Spinal cord (tissue), 10 donors: ENCODE data around the gene AAR2. TPM values are rescaled to one million over a fixed set of nuclear protein-coding genes. Genes with fewer than 3 reads are reported as not detected.

Source experiments
- DNase-seq, 6 donors: peaks; one replicate each; pipeline versions ENCODE4 v3.0.0 to v3.0.0-alpha.2; 2013 to 2015; ENCODE audit warnings: low spot score in 6 of 6, low read depth in 4 of 6
- H3K27ac ChIP-seq: one replicate; pipeline ENCODE4 v1.5.1; 2013; ENCODE audit warnings: low read depth, low read length, control low read depth
- H3K27me3 ChIP-seq: one replicate; pipeline ENCODE4 v1.6.1; 2013; ENCODE audit warnings: low read length; ENCODE audit not compliant: control insufficient read depth, insufficient read depth
- H3K36me3 ChIP-seq: one replicate; pipeline ENCODE4 v1.6.1; 2013; ENCODE audit warnings: low read length; ENCODE audit not compliant: control insufficient read depth, insufficient read depth
- H3K4me1 ChIP-seq: one replicate; pipeline ENCODE4 v1.6.1; 2013; ENCODE audit warnings: low read length; ENCODE audit not compliant: control insufficient read depth, insufficient read depth
- H3K4me3 ChIP-seq: one replicate; pipeline ENCODE4 v1.5.1; 2013; ENCODE audit warnings: low read depth, low read length, control low read depth
- H3K9me3 ChIP-seq: one replicate; pipeline ENCODE4 v1.6.1; 2013; ENCODE audit warnings: low read length; ENCODE audit not compliant: control insufficient read depth, insufficient read depth
- WGBS: methylation state at CpG from one replicate; pipeline ENCODE4 v1.1.5; 2013; ENCODE audit warnings: missing lambda C conversion rate; ENCODE audit not compliant: insufficient coverage; 5-methylcytosine and 5-hydroxymethylcytosine counted together
- polyA plus RNA-seq, 2 donors: library from polyadenylated mRNA; unstranded; fragments of 120-200 nt; gene quantifications; one replicate each; pipeline ENCODE4 v1.2.1, GENCODE V29; 2013; ENCODE audit not compliant: insufficient read length in 2 of 2
- total RNA-seq, 2 donors: library from RNA; depleted of rRNA in 1 of 2; stranded (reverse); fragments of 120-200 nt in 1 of 2; fragments of >200 nt in 1 of 2; gene quantifications; one replicate each; pipeline versions ENCODE4 v1.2.3 to v1.2.4, GENCODE V29; 2013 to 2014
- donor health status: healthy.

The AAR2 gene
- total and polyA plus RNA-seq, 4 donors = 27.4 to 38.0 (median 31.4) TPM

DNA sequence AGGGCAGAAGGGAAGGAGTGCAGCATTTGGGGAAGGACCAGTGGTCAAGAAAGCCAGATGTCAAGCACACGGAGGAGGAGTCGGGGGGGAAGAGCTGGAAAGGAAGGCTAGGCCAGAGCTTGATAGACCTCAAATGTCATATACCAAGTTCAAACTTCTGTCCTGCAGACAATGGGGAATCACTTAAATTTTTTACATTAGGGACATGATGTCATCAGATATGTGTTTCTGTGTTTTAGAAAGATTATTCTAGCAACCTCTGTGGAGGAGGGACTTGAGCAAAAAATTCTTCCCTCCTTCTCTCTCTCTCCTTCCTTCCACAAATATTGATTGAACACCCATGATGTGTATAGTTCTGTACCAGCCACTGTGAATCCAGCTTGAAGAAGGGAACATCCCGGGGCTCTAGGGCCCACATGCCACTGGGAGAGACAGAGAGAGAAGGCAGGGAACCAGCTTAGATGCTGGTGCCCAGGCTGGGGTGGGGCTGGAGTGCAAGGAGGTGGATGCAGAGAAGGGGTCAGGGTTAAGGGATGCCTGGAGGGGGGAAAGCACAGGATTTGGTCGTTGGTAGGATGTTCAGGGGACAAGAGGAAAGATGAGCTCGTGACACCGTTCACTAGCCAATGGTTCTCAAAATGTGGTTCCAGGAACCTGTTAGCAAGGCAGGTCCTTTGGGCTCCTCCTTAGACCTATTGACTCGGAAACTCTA, 19.8 kb upstream of the AAR2 start:
- H3K27me3 ChIP-seq = no peaks in the 10 kb centered on the region
- H3K9me3 ChIP-seq = no peaks in the 10 kb centered on the region
- H3K4me3 ChIP-seq = no peak overlapping the region
- H3K27ac ChIP-seq = no peak overlapping the region
- no peak for DNase-seq
- no peaks in the 10 kb centered on the region for H3K4me1 ChIP-seq
- H3K36me3 ChIP-seq = peaks cover 79% of the 10 kb centered on the region
- WGBS = 73% methylated on average over 5 of the region's 7 CpGs

GRCh38 chr20:36217226-36217625, 19.1 kb upstream of the AAR2 start:
- 52% methylated on average over 4 of the region's 4 CpGs for WGBS
- Histone ChIP-seq H3K27me3 (no peaks in the 10 kb centered on the region), H3K4me3 (no peak overlapping the region), H3K27ac (no peak overlapping the region), H3K36me3 (peaks cover 79% of the 10 kb centered on the region), H3K9me3 (no peaks in the 10 kb centered on the region), H3K4me1 (no peaks in the 10 kb centered on the region)
- no peak for DNase-seq

DNA sequence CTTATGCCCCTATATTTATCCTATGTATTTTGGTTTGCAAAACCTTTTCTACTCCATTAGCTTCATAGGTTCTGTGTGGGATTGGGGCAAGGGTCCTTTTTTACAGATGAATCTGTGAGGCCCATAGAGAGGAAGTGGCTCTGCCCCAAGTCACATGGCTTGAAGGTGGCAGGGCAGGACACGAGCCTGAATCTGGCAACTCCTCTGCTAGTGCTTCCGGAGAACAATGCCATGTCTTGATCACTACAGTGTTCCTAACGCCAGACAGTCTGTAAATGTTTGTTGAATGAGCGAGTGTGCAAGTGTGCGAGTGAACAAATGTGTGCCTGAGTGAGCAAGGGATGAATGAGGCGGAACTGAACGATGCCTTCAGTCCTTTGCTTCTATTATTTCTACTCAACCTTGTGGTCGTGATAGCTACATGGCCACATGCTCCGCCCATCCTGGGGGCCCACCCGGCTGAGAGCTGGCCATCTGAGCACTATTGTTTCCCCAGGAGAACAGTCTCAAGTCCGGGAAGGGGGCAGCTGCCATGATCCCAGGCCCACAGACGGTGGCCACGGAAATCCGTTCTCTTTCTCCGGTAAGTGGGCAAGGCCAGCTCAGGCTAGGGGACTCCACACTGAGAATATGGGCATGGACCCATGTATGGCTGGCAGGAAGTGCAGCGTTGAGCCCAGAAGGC, 17.8 kb upstream of the AAR2 start:
- Histone ChIP-seq H3K9me3 (no peaks in the 10 kb centered on the region), H3K4me1 (no peaks in the 10 kb centered on the region), H3K36me3 (peaks cover 77% of the 10 kb centered on the region), H3K27ac (no peak overlapping the region), H3K4me3 (no peak overlapping the region), H3K27me3 (no peaks in the 10 kb centered on the region)
- 53% methylated on average over 13 of the region's 16 CpGs for WGBS
- no peak for DNase-seq

DNA sequence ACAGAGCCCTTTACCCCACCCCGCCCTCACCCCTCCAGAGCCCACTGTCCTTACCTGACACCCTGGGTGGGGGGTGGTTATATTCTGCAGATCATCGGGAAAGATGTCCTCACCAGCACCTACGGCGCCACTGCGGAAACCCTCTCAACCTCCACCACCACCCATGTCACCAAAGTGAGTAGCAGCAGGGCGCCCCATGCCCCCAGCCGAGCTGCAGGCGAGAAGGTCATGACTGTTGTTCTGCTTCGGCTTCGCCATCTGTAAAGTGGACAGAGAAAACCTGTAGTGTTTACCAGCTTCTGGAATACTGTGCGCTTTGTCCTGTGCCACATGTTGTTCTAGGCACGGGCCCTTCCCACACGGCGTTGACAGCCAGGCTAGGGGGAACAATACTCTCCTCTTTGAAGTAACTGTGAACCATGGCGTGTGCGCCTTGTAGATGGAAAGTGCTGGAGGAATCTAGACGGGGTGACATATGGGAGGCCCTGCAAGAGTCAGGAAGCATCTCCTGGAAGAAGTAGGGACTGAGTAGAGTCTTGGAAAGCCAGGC, 16.5 kb upstream of the AAR2 start:
- no peak overlapping the region for H3K27ac ChIP-seq
- no peak for DNase-seq
- H3K27me3 ChIP-seq = no peaks in the 10 kb centered on the region
- no peak overlapping the region for H3K4me3 ChIP-seq
- no peaks in the 10 kb centered on the region for H3K9me3 ChIP-seq
- WGBS = 90% methylated on average over 12 of the region's 17 CpGs
- H3K4me1 ChIP-seq = no peaks in the 10 kb centered on the region
- H3K36me3 ChIP-seq = peaks cover 70% of the 10 kb centered on the region

DNA sequence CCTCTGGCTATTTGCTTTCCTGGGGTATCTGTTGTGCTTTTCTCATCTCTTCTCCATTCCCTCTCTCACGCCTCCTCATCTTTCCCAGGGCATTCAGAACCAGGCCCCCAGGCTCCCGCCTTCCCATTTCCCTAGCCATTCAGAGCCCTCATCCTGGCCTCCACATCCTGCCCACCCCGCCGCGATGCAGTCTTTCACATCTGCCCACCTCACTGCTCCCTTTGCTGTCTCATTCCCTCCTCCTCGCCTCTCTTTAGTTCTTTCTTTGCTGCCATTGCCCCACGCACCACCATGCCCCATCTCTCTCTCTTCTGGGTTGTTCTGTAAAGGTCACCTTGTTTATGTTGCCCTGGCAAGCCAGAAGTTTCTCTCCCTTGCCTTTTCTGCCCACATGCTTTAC, 10.6 kb upstream of the AAR2 start:
- H3K36me3 ChIP-seq = peaks cover 55% of the 10 kb centered on the region
- H3K4me1 ChIP-seq = no peaks in the 10 kb centered on the region
- H3K4me3 ChIP-seq = no peak overlapping the region
- 88% methylated on average over 7 of the region's 7 CpGs for whole genome bisulfite sequencing
- no peaks in the 10 kb centered on the region for H3K9me3 ChIP-seq
- no peak for DNase-seq
- H3K27me3 ChIP-seq = no peaks in the 10 kb centered on the region
- no peak overlapping the region for H3K27ac ChIP-seq

DNA sequence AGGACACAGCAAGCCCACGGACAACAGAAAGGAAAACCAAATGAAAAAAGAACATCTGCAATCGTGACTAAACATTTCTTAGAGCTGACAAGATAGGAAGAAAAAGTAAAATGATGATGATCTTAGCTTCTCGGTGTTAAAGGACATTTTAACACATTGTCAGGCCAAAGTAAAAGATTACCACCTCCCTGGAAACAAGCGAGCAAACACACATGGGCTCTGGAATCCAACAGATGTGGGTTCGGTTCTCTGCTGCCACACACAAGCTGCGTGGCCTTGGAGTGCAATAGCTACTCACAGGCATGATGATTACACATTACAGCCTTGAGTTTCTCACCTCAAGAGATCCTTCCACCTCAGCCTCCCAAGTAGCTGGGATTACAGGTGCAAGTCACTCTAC, 7.5 kb upstream of the AAR2 start:
- Histone ChIP-seq H3K4me3 (no peak overlapping the region), H3K9me3 (no peaks in the 10 kb centered on the region), H3K27ac (no peak overlapping the region), H3K27me3 (no peaks in the 10 kb centered on the region), H3K4me1 (no peaks in the 10 kb centered on the region), H3K36me3 (peaks cover 48% of the 10 kb centered on the region)
- no peak for DNase-seq
- WGBS = 95% methylated on average over 4 of the region's 6 CpGs

- H3K27ac ChIP-seq = no peak overlapping the region
- no peaks in the 10 kb centered on the region for H3K4me1 ChIP-seq
- no peaks in the 10 kb centered on the region for H3K9me3 ChIP-seq
- H3K36me3 ChIP-seq = peaks cover 48% of the 10 kb centered on the region
- no peak for DNase-seq
- no CpG with 5 or more reads among the region's 3 CpGs for whole genome bisulfite sequencing
- H3K4me3 ChIP-seq = no peak overlapping the region
- H3K27me3 ChIP-seq = no peaks in the 10 kb centered on the region
Observed at GRCh38 chr20:36230019-36230418, 6.3 kb upstream of the AAR2 start.

- Histone ChIP-seq H3K4me1 (peaks cover 4% of the 10 kb centered on the region), H3K27me3 (no peaks in the 10 kb centered on the region), H3K36me3 (peaks cover 43% of the 10 kb centered on the region), H3K4me3 (no peak overlapping the region), H3K9me3 (no peaks in the 10 kb centered on the region), H3K27ac (no peak overlapping the region)
- DNase-seq = no peak
- WGBS = 84% methylated on average over 7 of the region's 7 CpGs
Observed at GRCh38 chr20:36231331-36231730, 4.9 kb upstream of the AAR2 start.

GRCh38 chr20:36234771-36235320, 1.4 kb upstream of the AAR2 start:
- Histone ChIP-seq H3K4me3 (no peak overlapping the region), H3K27me3 (no peaks in the 10 kb centered on the region), H3K4me1 (peaks cover 10% of the 10 kb centered on the region), H3K27ac (no peak overlapping the region), H3K36me3 (peaks cover 28% of the 10 kb centered on the region), H3K9me3 (no peaks in the 10 kb centered on the region)
- 88% methylated on average over 3 of the region's 4 CpGs for WGBS
- DNase-seq = no peak
